NB4 (cell line): ENCODE measurements around the gene CACNA1D.

Experiments used
- CTCF ChIP-seq: IDR thresholded peaks from one replicate; pipeline ENCODE4 v1.5.1; 2012; ENCODE audit warnings: low read depth, low read length
- POLR2A ChIP-seq: IDR thresholded peaks from 2 replicates; pipeline ENCODE4 v1.6.1; 2011; ENCODE audit warnings: mild to moderate bottlenecking; ENCODE audit not compliant: insufficient read length; ENCODE audit errors: extremely low read depth

- TF ChIP-seq CTCF: no peak
- no peak for TF ChIP-seq POLR2A
Observed at GRCh38 chr3:53846851-53847155, 352.4 kb downstream of the CACNA1D start.
